Neural progenitor cell (in vitro differentiated cells): ENCODE measurements around the gene SMCO2. TPM values are rescaled to one million over a fixed set of nuclear protein-coding genes. Genes with fewer than 3 reads are reported as not detected.

Source experiments
- DNase-seq: peaks from one replicate; pipeline ENCODE4 v3.0.0-alpha.2; 2016; ENCODE audit warnings: low spot score
- H2AFZ ChIP-seq: fragments of 200-600 bp; sonication (generic); replicated peaks from 2 replicates; pipeline ENCODE4 v1.6.1; 2016; ENCODE audit warnings: antibody characterized with exemption
- H3F3A ChIP-seq: fragments of 200-600 bp; sonication (generic); 2 replicates; pipeline ENCODE4 v1.6.1; 2016; ENCODE audit warnings: antibody characterized with exemption, low read depth
- H3K27ac ChIP-seq: fragments of 200-600 bp; sonication (generic); 2 replicates; pipeline ENCODE4 v1.5.1; 2016; ENCODE audit warnings: mild to moderate bottlenecking
- H3K27me3 ChIP-seq: fragments of 200-600 bp; sonication (generic); 2 replicates; pipeline ENCODE4 v1.6.1; 2016; ENCODE audit warnings: mild to moderate bottlenecking, moderate library complexity
- H3K36me3 ChIP-seq: fragments of 200-600 bp; sonication (generic); 2 replicates; pipeline ENCODE4 v1.5.1; 2016
- H3K4me1 ChIP-seq: fragments of 200-600 bp; sonication (generic); 2 replicates; pipeline ENCODE4 v1.6.1; 2016; ENCODE audit warnings: mixed run types
- H3K4me2 ChIP-seq: fragments of 200-600 bp; sonication (generic); 2 replicates; pipeline ENCODE4 v1.6.1; 2016
- H3K4me3 ChIP-seq: fragments of 200-600 bp; sonication (generic); 2 replicates; pipeline ENCODE4 v1.5.1; 2016
- H3K79me2 ChIP-seq: fragments of 200-600 bp; sonication (generic); 2 replicates; pipeline ENCODE4 v1.6.1; 2016; ENCODE audit warnings: low read depth
- H3K9ac ChIP-seq: fragments of 200-600 bp; sonication (generic); 2 replicates; pipeline ENCODE4 v1.6.1; 2016
- H3K9me3 ChIP-seq: fragments of 200-600 bp; sonication (generic); 2 replicates; pipeline ENCODE4 v1.5.1; 2016; ENCODE audit warnings: low read depth
- H4K20me1 ChIP-seq: fragments of 200-600 bp; sonication (generic); 2 replicates; pipeline ENCODE4 v1.6.1; 2016; ENCODE audit warnings: low read depth
- H3K27ac Mint-ChIP-seq: 3 replicates; pipeline ENCODE4 v1.8.0; 2021; ENCODE audit warnings: mixed read lengths
- H3K27me3 Mint-ChIP-seq: 2 replicates; pipeline ENCODE4 v1.8.0; 2022; ENCODE audit warnings: low read depth, mild to moderate bottlenecking, inconsistent platforms, moderate library complexity, mixed read lengths; ENCODE audit not compliant: insufficient read depth
- H3K36me3 Mint-ChIP-seq: 3 replicates; pipeline ENCODE4 v1.8.0; 2021; ENCODE audit warnings: mixed read lengths
- H3K4me1 Mint-ChIP-seq: 3 replicates; pipeline ENCODE4 v1.8.0; 2021; ENCODE audit warnings: mixed read lengths
- H3K4me3 Mint-ChIP-seq: 3 replicates; pipeline ENCODE4 v1.8.0; 2021; ENCODE audit warnings: mild to moderate bottlenecking, moderate library complexity, mixed read lengths
- H3K9me3 Mint-ChIP-seq: 3 replicates; pipeline ENCODE4 v1.8.0; 2020; ENCODE audit warnings: mixed read lengths
- EZH2 ChIP-seq: fragments of 200-600 bp; sonication (generic); IDR thresholded peaks from 2 replicates; pipeline ENCODE4 v1.6.1; 2017; ENCODE audit warnings: antibody characterized with exemption, mild to moderate bottlenecking, moderate library complexity
- EZH2phosphoT487 ChIP-seq: fragments of 200-600 bp; sonication (generic); IDR thresholded peaks from 2 replicates; pipeline ENCODE4 v1.6.1; 2017; ENCODE audit warnings: antibody characterized with exemption
- total RNA-seq: library from RNA; depleted of rRNA; stranded (reverse); fragments of >200 nt; gene quantifications from 2 replicates; pipeline ENCODE4 v1.2.3, GENCODE V29; 2015; ENCODE audit warnings: low replicate concordance
- TF ChIP-seq, protein P1 (sequence below): fragments of 200-600 bp; sonication (generic); IDR thresholded peaks from 2 replicates; pipeline ENCODE4 v1.5.1; 2017; ENCODE audit warnings: antibody characterized with exemption, mild to moderate bottlenecking

The SMCO2 gene
- total RNA-seq, 1 donor from 2014 or later = not detected

DNA sequence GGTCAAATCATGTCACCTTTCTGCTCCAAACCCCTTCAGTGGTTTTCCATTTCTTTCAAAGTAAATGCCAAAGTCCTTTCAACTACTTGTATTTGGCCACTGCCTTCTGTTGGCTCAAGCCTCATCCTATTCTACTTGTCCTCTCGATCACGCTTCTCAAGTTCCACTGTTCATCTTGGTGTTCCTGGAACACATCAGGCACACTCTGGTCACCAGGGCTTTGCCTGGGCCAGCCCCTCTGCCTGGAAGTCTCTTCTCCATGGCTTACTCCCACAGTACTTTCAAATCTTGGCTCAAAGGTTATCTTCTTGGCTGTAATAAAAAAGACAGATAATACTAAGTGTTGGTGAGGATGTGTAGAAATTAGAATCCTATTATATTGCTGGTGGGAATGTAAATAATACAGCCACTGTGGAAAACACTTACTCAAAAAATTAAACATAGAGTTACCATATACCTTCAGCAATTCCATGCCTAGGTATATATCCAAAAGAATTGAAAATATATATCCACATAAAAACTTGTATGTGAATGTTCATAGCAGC lies 60.2 kb downstream of the SMCO2 start:
- Histone ChIP-seq H2AFZ (no peak overlapping the region), H4K20me1 (no peaks in the 10 kb centered on the region), H3K27ac (no peak overlapping the region), H3K79me2 (no peaks in the 10 kb centered on the region), H3F3A (no peaks in the 10 kb centered on the region), H3K9ac (no peak overlapping the region), H3K27me3 (no peaks in the 10 kb centered on the region), H3K9me3 (no peaks in the 10 kb centered on the region), H3K4me1 (no peaks in the 10 kb centered on the region), H3K4me2 (no peak overlapping the region), H3K4me3 (no peak overlapping the region), H3K36me3 (no peaks in the 10 kb centered on the region)
- TF ChIP-seq, protein P1, sequence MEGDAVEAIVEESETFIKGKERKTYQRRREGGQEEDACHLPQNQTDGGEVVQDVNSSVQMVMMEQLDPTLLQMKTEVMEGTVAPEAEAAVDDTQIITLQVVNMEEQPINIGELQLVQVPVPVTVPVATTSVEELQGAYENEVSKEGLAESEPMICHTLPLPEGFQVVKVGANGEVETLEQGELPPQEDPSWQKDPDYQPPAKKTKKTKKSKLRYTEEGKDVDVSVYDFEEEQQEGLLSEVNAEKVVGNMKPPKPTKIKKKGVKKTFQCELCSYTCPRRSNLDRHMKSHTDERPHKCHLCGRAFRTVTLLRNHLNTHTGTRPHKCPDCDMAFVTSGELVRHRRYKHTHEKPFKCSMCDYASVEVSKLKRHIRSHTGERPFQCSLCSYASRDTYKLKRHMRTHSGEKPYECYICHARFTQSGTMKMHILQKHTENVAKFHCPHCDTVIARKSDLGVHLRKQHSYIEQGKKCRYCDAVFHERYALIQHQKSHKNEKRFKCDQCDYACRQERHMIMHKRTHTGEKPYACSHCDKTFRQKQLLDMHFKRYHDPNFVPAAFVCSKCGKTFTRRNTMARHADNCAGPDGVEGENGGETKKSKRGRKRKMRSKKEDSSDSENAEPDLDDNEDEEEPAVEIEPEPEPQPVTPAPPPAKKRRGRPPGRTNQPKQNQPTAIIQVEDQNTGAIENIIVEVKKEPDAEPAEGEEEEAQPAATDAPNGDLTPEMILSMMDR = no peak
- TF ChIP-seq EZH2phosphoT487 (no peak), EZH2 (no peak)
- Mint-ChIP-seq H3K4me3 (no peak overlapping the region), H3K27ac (no peak overlapping the region), H3K9me3 (no peaks in the 10 kb centered on the region), H3K36me3 (no peaks in the 10 kb centered on the region), H3K4me1 (no peaks in the 10 kb centered on the region), H3K27me3 (no peaks in the 10 kb centered on the region)
- DNase-seq = no peak

DNA sequence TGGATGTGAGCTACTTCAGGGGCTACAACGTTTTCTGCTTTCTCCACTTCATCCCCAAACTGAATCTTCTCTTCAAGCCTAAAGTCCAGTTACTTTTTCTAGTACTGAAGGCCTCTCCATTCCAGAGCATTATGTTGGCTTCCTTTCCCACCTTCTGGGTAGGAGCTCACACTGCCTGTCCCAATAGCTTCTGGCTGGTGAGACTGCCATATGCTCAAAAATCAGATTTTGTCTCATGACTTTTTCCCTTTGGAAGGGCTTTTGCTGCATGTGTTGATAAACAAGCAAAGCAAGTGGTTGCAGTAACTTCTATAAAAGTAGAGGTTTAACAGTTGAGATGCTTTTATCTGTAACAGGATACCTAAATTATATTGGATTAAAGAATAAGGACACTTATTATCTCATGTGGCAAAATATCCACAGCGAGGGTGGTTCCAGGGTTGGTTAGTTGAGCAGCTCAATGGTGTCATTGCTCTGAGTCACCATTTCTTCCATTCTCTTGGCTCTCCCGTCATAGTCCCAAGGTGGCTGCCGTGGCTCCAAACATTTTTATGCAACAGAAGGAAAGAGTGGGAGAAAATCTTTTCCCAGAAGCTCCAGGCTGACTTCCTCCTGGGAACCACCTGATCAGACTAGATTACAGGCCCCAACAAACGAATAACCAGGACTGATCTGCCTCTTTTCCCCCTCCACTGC lies 62.3 kb downstream of the SMCO2 start:
- Histone ChIP-seq H3K4me1 (no peaks in the 10 kb centered on the region), H3K4me2 (no peak overlapping the region), H3K27ac (no peak overlapping the region), H3K36me3 (no peaks in the 10 kb centered on the region), H4K20me1 (no peaks in the 10 kb centered on the region), H3F3A (no peaks in the 10 kb centered on the region), H3K27me3 (no peaks in the 10 kb centered on the region), H3K9ac (no peak overlapping the region), H3K4me3 (no peak overlapping the region), H2AFZ (no peak overlapping the region), H3K79me2 (no peaks in the 10 kb centered on the region), H3K9me3 (no peaks in the 10 kb centered on the region)
- no peak overlapping the region for H3K4me3 Mint-ChIP-seq
- H3K27me3 Mint-ChIP-seq = no peaks in the 10 kb centered on the region
- H3K4me1 Mint-ChIP-seq = peaks cover 6% of the 10 kb centered on the region
- no peak for DNase-seq
- no peak overlapping the region for H3K27ac Mint-ChIP-seq
- no peaks in the 10 kb centered on the region for H3K36me3 Mint-ChIP-seq
- no peaks in the 10 kb centered on the region for H3K9me3 Mint-ChIP-seq
- TF ChIP-seq EZH2 = no peak
- TF ChIP-seq, protein P1 = no peak
- TF ChIP-seq EZH2phosphoT487 = no peak

DNA sequence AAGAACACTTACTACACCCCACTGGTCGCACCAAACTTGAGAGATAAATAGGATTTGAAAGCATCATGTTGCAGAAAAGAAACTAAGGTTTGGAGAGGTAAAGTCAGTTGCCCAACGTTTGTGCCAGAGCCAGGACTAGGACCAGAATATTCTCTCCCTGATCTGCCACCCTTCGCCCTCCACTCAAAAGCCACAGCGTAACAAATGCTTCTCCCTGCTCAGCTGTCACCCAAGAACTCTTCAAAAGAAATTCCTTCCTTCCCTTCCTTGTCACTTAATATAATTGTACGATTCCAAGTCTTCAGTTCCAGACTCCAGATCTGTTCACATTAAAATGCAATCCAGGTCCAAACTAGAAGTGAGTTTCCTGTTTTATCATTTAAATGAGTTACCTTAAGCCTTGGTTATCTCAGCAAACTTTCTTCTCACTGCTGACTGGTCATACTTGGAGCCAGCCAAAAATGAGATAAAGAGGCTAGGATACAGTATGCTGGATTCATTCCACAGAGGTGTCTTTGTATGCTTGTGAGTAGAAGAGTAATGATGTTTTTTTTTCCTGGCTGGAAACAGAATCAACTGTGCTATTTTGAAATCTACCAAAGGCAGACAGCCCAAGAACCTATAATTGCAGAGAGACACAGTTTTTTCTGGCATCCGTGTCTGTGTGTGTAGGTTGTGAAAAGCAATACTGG lies 64.6 kb downstream of the SMCO2 start:
- TF ChIP-seq, protein P1 = no peak
- TF ChIP-seq EZH2 (no peak), EZH2phosphoT487 (no peak)
- Histone ChIP-seq H3K27me3 (no peaks in the 10 kb centered on the region), H3K27ac (no peak overlapping the region), H3K4me1 (no peaks in the 10 kb centered on the region), H3K79me2 (no peaks in the 10 kb centered on the region), H2AFZ (peak overlapping the region; percentile 10), H4K20me1 (no peaks in the 10 kb centered on the region), H3K4me2 (no peak overlapping the region), H3K4me3 (no peak overlapping the region), H3K9ac (no peak overlapping the region), H3K36me3 (no peaks in the 10 kb centered on the region), H3K9me3 (no peaks in the 10 kb centered on the region), H3F3A (no peaks in the 10 kb centered on the region)
- no peak overlapping the region for H3K27ac Mint-ChIP-seq
- no peaks in the 10 kb centered on the region for H3K9me3 Mint-ChIP-seq
- H3K4me1 Mint-ChIP-seq = peaks cover 13% of the 10 kb centered on the region
- H3K4me3 Mint-ChIP-seq = no peak overlapping the region
- no peaks in the 10 kb centered on the region for H3K36me3 Mint-ChIP-seq
- no peak for DNase-seq
- no peaks in the 10 kb centered on the region for H3K27me3 Mint-ChIP-seq
